Astrocyte of the spinal cord (primary cell): Measurements from ENCODE around the gene RHOB.

Experiments used
- DNase-seq: peaks from one replicate; pipeline ENCODE4 v3.0.0; 2011; ENCODE audit warnings: low read depth, low spot score
- H3K4me3 ChIP-seq: 2 replicates; pipeline ENCODE4 v1.5.1; 2011; ENCODE audit warnings: low read depth, mild to moderate bottlenecking, low read length, moderate library complexity
- CTCF ChIP-seq: IDR thresholded peaks from 2 replicates; pipeline ENCODE4 v1.5.1; 2012; ENCODE audit warnings: low read depth, mild to moderate bottlenecking, low read length, inconsistent platforms
- in situ Hi-C: cut with HindIII; loops from 2 replicates; pipeline ENCODE4 v1.10.0; 2017; ENCODE audit warnings: low sequenced_read_pairs

RHOB gene

GRCh38 chr2:20494241-20494640 lies 47.4 kb downstream of the RHOB start:
- TF ChIP-seq CTCF, result no peak
- in situ Hi-C loops, result no loop called here
- DNase-seq, result peak; percentile 73
- H3K4me3 ChIP-seq, result no peak overlapping the region

GRCh38 chr2:20496076-20496872 lies 49.4 kb downstream of the RHOB start:
- DNase-seq, result peak; percentile 43
- H3K4me3 ChIP-seq, result no peak overlapping the region
- no peak for TF ChIP-seq CTCF
- in situ Hi-C loops, result no loop called here

GRCh38 chr2:20496942-20497341 lies 50.1 kb downstream of the RHOB start:
- H3K4me3 ChIP-seq, result no peak overlapping the region
- in situ Hi-C loops, result no loop called here
- no peak for TF ChIP-seq CTCF
- no peak for DNase-seq
